Gastroesophageal sphincter (tissue), 4 donors: ENCODE data around the gene VSIG10L2. TPM values are rescaled to one million over a fixed set of nuclear protein-coding genes. Genes with fewer than 3 reads are reported as not detected.

Source experiments
- ATAC-seq: fragments of 150-250 bp; one replicate; pipeline ENCODE4 v1.9.1; 2016; ENCODE audit warnings: mild to moderate bottlenecking, moderate library complexity
- H3K27ac ChIP-seq, 4 donors: fragments of 200-600 bp; sonication (generic) in 3 of 4; 1 replicate in 3 of 4; 2 replicates in 1 of 4; pipeline ENCODE4 v1.5.1; 2016 to 2019
- H3K27me3 ChIP-seq: fragments of 200-600 bp; sonication (generic); one replicate; pipeline ENCODE4 v1.5.1; 2019
- H3K36me3 ChIP-seq, 2 donors: fragments of 200-600 bp; sonication (generic); one replicate each; pipeline ENCODE4 v1.5.1; 2019; ENCODE audit warnings: control low read depth in 1 of 2
- H3K4me1 ChIP-seq, 3 donors: fragments of 200-600 bp; sonication (generic); 1 replicate in 2 of 3; 2 replicates in 1 of 3; pipeline ENCODE4 v1.5.1; 2016 to 2019; ENCODE audit warnings: control low read depth in 2 of 3
- H3K4me3 ChIP-seq, 2 donors: fragments of 200-600 bp; sonication (generic); one replicate each; pipeline ENCODE4 v1.5.1; 2019; ENCODE audit warnings: mild to moderate bottlenecking in 1 of 2, moderate library complexity in 1 of 2
- H3K9me3 ChIP-seq, 3 donors: fragments of 200-600 bp; sonication (generic); one replicate each; pipeline ENCODE4 v1.5.1; 2017 to 2019; ENCODE audit warnings: control low read depth in 2 of 3
- CTCF ChIP-seq, 4 experiments: fragments of 200-600 bp in 2 of 4; fragments of 450-650 bp in 2 of 4; sonication (generic) in 1 of 4; IDR thresholded peaks; one replicate each; pipeline ENCODE4 v1.5.1; 2017 to 2019; ENCODE audit warnings: antibody characterized with exemption in 4 of 4, mild to moderate bottlenecking in 2 of 4, moderate library complexity in 2 of 4
- EP300 ChIP-seq: sonication (generic); formaldehyde crosslinking; IDR thresholded peaks from one replicate; pipeline ENCODE4 v1.6.1; 2017; ENCODE audit warnings: antibody characterized with exemption, mild to moderate bottlenecking
- POLR2A ChIP-seq, 2 donors: fragments of 450-650 bp; IDR thresholded peaks; one replicate each; pipeline ENCODE4 v1.6.1; 2017; ENCODE audit warnings: antibody characterized with exemption in 2 of 2, mild to moderate bottlenecking in 2 of 2, moderate library complexity in 1 of 2
- POLR2AphosphoS5 ChIP-seq: sonication (generic); formaldehyde crosslinking; IDR thresholded peaks from one replicate; pipeline ENCODE4 v1.6.1; 2017; ENCODE audit warnings: antibody characterized with exemption
- WGBS, 2 donors: methylation state at CpG; one replicate each; pipeline ENCODE4 v1.1.5; 2018; ENCODE audit warnings: low coverage in 1 of 2; 5-methylcytosine and 5-hydroxymethylcytosine counted together
- total RNA-seq, 4 donors: library from RNA; depleted of rRNA; stranded (reverse); fragments of >200 nt; gene quantifications; one replicate each; pipeline ENCODE4 v1.1.0, GENCODE V29; 2016

VSIG10L2 gene
- not detected for total RNA-seq

- H3K27ac ChIP-seq: no peak within 1 kb of the TSS
- TF ChIP-seq POLR2A (IDR thresholded peaks at IDR 0.05): no peak
- TF ChIP-seq POLR2AphosphoS5: no peak
- no peak for TF ChIP-seq CTCF (IDR thresholded peaks at IDR 0.05)
- no peak for TF ChIP-seq EP300
- no peak within 1 kb of the TSS for H3K4me3 ChIP-seq
- H3K4me1 ChIP-seq: peaks cover 0 to 6% (median 4%) of the 10 kb centered on the region in 3 donors
- ATAC-seq: no peak
- H3K9me3 ChIP-seq: no peaks in the 10 kb centered on the region
- H3K27me3 ChIP-seq: no peaks in the 10 kb centered on the region
- whole genome bisulfite sequencing, 2 donors: 92 to 97% methylated on average over 6 to 7 of the region's 8 CpGs
- H3K36me3 ChIP-seq: no peaks in the 10 kb centered on the region
These were observed at the start of gene VSIG10L2 for GRCh38 chr11:125945797-125946520. Gene VSIG10L2, plus strand, starts transcription at chr11:125946044. Its CDS starts 12 bp downstream, at chr11:125946056.

- H3K9me3 ChIP-seq: no peaks in the 10 kb centered on the region
- H3K27me3 ChIP-seq: peaks cover 34% of the 10 kb centered on the region
- no peak overlapping the region for H3K27ac ChIP-seq
- no peak for TF ChIP-seq EP300
- no peak for TF ChIP-seq POLR2A (IDR thresholded peaks at IDR 0.05)
- no peak for TF ChIP-seq CTCF (IDR thresholded peaks at IDR 0.05)
- TF ChIP-seq POLR2AphosphoS5: no peak
- H3K4me3 ChIP-seq: no peak overlapping the region
- no peak for ATAC-seq
- H3K36me3 ChIP-seq: peaks cover 0 to 17% of the 10 kb centered on the region in 2 donors
- peaks cover 0 to 31% (median 16%) of the 10 kb centered on the region in 3 donors for H3K4me1 ChIP-seq
- 76 to 87% methylated on average over 3 to 4 of the region's 6 CpGs for WGBS, 2 donors
These were observed 44.0 kb upstream of the VSIG10L2 start for GRCh38 chr11:125901872-125902271.

GRCh38 chr11:125902277-125902926 is 43.4 kb upstream of the VSIG10L2 start:
- Histone ChIP-seq H3K9me3 (no peaks in the 10 kb centered on the region), H3K27ac (peak overlapping the region; percentile 74 to 98 (median 80)), H3K27me3 (peaks cover 36% of the 10 kb centered on the region), H3K4me3 (peak overlapping the region; percentile 52 to 100), H3K4me1 (peaks cover 0 to 31% (median 16%) of the 10 kb centered on the region in 3 donors), H3K36me3 (peaks cover 0 to 17% of the 10 kb centered on the region in 2 donors)
- no peak for ATAC-seq
- WGBS, 2 donors: 27 to 32% methylated on average over 10 to 11 of the region's 20 CpGs
- TF ChIP-seq POLR2A (IDR thresholded peaks at IDR 0.05) (no peak), EP300 (no peak)

GRCh38 chr11:125902927-125903710 is 42.7 kb upstream of the VSIG10L2 start, which contains the start of gene PUS3:
Gene PUS3, minus strand, starts transcription at chr11:125903206. Its CDS starts 6,922 bp downstream, at chr11:125896284.
- TF ChIP-seq POLR2AphosphoS5 (peak; percentile 82), EP300 (no peak), CTCF (IDR thresholded peaks at IDR 0.05) (no peak), POLR2A (IDR thresholded peaks at IDR 0.05) (peak in 1 of 2 donors; percentile 31)
- peak; percentile 93 for ATAC-seq
- H3K27ac ChIP-seq: peak within 1 kb of the TSS; percentile 74 to 98 (median 80)
- H3K4me1 ChIP-seq: peaks cover 0 to 31% (median 16%) of the 10 kb centered on the region in 3 donors
- H3K4me3 ChIP-seq: peak within 1 kb of the TSS; percentile 52 to 100
- 3 to 4% methylated on average over 20 to 22 of the region's 31 CpGs for WGBS, 2 donors
- no peaks in the 10 kb centered on the region for H3K9me3 ChIP-seq
- peaks cover 0 to 17% of the 10 kb centered on the region in 2 donors for H3K36me3 ChIP-seq
- H3K27me3 ChIP-seq: peaks cover 36% of the 10 kb centered on the region
